T follicular helper cell (primary cell): ENCODE measurements around the gene RBBP8.
"Not testable (repeated sequence)": the region's sequence is repeated elsewhere in the genome, so short reads cannot be mapped to it uniquely, and the experiment has no call there.

Experiments
- DNase-seq: peaks from one replicate; pipeline ENCODE4 v3.0.0-alpha.2; 2020; ENCODE audit warnings: low read depth

Gene RBBP8

DNA sequence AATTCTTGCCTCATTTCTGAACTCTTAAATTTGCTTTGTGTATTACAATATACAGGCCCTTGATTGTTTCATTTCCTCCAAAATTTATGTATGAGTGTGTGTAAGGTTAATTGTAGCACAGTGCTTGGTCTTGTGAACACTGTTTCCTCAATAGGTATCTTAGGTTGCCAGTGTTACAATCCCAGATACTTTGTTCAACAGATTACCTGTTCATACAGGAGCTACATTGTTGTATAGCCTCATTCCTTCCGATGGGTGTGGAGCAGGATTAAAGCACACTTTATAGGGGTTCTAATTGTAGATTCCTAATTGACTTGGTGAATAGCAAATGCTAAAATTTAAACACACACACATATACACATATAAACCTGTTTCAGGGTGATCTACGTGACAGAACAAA is 10.7 kb downstream of the RBBP8 start:
- DNase-seq = no peak

DNA sequence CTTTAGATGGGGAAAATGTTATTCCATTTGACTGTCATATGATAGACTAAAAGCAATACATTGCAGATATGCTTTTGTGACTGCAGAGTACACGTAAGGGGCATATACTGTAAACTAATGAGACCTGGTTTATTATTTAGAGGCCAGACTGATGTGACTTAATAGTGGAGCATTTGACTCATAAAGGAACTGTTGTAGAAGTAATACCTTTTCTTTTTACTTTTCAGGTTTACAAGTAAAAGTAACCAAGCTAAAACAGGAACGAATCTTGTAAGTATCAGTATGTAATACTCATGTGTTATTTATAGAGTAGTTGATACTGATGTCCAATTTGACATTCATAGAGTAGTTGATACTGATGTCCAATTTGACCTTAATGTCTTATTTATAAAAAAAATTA is 13.1 kb downstream of the RBBP8 start:
- no peak for DNase-seq

DNA sequence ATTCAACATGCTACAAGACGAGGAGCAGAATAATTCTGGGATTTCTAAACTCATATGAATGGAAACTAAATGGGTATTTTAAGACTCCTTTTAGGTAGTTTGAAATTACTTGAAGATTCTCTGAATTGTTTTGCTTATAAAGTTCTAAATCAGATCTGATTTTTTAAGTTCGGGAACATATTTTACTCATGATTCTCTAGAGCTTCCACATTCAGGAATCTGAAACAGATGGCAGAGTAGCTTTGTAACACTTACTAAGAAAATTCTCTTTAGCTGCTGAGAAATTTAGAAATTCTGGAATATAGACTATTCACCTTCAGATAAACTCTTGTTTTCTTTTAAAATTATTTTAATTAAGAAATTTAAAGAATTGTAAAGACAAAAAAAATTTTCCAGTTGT is 13.7 kb downstream of the RBBP8 start:
- DNase-seq = no peak

DNA sequence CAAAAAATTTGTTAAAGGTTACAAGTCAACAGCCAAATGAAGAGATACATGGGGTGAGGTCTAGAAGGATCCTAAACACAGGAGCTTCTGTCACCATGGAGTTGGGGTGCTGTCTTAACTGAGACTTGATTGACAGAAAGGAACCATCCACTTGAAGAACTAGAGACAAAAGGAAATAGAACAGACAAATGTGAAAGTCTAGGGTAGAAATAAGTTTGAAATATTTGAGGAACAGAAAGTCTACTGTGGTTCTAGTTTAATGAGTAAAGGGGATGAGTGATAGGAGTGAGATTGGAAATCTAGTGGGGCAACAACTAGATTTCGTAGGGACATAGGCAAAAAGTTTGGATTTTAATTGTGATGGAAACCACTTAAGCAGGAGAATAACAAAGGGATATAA is 18.7 kb downstream of the RBBP8 start:
- DNase-seq = no peak

DNA sequence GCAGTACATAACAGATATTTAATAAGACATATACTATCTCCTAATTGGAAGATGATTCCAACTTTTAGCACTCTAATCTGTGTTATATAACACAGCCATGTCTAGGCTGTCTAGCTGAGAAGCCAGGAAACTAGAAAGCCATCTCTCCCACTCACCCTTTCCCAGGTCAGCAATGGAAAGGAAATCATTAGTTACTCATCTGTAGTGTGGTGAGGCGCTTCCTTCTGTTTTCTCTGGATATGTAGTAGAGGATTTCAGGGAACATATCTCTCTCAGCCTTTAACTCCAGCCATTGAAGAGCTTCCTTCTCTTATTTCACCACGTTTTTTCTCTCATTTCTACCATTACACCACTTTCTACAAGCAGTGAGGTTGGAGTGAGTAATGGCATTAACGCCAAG is 19.4 kb downstream of the RBBP8 start:
- DNase-seq = no peak

DNA sequence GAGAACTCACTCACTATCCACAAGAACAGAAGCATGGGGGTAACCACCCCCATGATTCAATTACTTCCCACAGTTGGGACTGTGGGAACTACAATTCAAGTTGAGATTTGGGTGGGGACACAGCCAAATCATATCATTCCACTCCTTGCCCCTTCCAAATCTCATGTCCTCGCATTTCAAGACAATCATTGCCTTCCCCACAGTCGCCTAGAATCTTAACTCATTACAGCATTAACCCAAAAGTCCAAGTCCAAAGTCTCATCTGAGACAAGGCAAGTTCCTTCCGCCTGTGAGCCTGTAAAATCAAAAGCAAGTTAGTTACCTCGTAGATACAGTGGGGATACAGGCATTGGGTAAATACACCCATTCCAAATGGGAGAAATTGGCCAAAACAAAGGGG is 20.9 kb downstream of the RBBP8 start:
- not testable (repeated sequence) for DNase-seq

DNA sequence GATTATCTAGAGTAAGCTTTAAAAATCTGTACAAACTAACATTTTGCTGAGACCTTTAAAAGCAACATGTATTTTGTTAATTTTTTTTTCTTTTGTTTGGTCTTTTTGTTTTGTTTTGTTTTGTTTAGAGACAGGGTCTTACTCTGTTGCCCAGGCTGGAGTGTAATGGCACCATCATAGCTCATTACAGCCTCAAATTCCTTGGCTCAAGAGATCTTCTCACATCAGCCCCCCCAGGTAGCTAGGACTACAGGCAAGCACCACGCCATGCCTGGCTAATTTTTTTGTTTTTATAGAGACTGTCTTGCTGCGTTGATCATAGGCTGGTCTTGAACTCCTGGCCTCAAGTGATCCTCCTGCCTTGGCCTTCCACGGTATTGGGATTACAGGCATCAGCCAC is 23.1 kb downstream of the RBBP8 start:
- DNase-seq = no peak

DNA sequence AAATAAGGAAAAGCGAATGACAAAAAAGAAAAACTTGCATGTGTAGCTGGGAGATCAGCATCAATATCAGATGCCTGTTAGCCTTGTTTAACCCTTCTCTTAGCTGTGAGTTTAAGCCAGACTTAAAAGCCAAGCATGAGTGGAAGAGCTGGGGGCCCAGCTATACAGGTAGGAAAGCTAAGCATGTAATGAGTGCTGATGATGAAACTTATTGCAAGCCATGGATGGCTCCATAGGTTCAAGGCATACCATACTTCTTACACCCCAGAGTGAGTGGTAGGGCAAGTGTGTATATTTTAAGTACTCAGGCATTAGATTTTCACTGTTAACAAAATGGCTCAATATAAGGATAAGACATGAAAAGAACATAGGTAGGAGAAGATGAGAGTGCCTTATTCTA is 28.0 kb downstream of the RBBP8 start:
- DNase-seq = no peak

DNA sequence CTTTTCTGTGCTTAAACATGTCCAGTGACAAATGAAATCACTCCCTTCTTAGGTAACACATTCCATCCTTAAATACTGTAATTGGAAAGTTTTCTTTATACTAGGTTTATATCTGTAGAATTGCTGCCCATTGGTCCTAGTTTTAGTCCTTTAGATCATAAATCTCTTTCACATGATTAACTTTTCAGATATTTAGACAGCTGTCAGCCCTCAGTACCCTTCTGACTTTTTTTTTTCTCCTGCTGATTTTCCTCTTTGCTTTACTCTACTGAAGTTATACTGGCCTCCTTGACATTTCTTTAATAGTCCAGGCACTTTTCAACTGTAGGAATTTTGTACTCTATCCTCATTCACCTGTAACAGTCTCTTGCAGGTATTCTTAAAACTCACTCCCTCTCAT is 28.9 kb downstream of the RBBP8 start:
- no peak for DNase-seq

DNA sequence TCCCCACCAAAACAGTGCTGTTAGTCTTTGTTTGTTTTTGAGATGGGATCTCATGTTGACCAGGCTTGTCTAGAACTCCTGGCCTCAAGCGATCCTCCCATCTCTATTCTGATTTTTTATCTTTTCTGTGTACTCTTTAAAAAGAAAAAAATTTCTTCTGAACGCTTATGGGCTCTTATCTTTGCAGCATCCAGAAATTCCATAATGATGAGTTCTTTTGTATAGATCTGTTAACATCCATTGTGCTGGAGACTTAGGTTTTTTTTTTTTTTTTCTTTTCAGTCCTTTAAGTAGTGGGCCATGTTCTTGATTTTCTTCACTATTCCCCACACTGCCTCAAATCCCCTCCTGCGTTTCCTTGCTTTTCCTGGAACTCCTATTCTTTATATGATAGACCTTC is 31.0 kb downstream of the RBBP8 start:
- DNase-seq = no peak

DNA sequence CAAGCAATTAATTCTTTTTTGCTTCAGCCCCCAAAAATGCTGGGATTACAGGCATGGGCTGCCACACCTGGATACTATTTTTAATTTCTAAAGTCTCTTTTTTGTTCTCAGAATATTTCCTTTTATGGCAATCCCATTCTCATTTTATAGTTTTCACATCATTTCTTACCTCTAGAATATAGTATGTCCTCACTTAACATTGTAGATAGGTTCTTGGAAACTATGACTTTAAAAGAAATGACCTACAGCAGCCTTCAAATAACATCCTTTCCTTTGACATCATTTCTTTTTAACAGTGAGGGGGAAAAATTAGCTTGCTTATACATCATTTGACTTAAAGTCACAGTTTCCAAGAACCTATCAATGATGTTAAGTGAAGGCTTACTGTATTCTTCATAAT is 31.6 kb downstream of the RBBP8 start:
- no peak for DNase-seq

DNA sequence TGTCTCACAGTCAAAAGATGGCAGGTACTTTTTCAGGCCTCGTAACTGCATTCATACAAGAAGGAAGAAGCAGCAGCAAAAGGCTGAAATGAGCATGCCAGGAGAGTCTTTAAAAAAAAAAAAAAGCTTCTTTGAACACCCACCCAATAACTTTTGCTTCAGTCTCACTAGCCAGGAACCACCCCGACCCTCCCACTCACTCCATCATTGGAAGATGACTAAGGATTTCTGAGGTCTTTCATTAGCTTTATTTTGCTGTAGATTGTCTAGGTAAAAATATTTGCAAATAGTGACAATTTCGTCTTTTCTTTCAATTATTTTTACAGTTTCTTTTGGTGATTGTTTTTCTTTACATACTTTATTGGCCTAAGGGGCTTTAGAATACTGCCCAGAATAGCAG is 37.9 kb downstream of the RBBP8 start:
- no peak for DNase-seq

DNA sequence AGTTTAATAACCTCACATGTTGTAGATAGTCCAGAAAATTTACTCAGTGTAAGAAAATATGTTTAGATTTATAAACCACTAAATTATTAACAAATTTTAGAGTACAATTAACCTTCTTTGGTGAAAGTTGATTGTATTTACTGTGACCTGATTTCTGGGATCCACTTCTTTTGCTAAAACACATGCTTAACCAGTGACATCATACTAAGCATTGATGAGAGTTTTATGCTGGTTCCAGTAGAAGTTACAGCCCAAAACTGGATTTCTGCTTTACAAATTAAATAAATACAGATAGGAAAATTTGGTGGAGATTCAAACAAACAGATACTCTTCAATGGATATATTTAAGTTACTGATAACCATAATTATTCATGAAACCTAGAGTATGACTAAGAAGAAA is 40.9 kb downstream of the RBBP8 start:
- no peak for DNase-seq

DNA sequence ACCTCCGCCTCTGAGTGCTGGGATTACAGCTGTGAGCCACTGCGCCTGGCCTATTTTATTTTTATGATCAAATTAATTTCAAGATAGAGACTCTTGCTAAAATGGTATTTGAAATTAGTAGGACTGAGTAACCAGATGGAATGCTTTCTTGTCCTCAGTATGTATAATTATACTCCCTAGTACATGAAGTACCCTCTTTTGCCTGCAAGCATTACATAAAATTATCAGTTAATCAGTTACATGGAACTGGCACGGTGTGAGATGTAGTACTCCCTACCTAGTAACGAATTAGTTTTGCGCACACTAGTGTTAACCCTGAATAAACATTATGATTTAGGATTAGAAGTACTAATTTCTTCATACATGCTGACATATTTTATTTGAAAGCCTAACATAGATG is 41.6 kb downstream of the RBBP8 start:
- DNase-seq = no peak

DNA sequence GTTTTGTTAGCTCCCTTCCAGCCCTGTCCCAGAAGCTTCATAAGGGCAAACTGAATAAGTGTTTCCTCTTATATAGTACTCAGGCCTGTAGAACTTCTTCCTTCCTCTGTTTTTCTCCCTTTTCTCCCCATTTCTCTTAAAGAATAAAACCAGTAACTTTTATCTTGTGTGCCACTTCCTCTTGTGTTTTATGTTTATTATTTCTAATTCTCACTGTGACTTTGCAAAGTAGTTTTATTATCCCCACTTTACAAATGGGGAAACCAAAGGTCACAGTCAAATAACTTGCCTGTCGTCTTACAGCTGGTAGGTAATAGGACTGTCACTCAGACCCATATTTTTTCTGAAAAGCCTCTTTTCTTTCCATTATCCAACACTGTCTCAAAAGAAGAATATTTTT is 42.4 kb downstream of the RBBP8 start:
- DNase-seq = no peak

DNA sequence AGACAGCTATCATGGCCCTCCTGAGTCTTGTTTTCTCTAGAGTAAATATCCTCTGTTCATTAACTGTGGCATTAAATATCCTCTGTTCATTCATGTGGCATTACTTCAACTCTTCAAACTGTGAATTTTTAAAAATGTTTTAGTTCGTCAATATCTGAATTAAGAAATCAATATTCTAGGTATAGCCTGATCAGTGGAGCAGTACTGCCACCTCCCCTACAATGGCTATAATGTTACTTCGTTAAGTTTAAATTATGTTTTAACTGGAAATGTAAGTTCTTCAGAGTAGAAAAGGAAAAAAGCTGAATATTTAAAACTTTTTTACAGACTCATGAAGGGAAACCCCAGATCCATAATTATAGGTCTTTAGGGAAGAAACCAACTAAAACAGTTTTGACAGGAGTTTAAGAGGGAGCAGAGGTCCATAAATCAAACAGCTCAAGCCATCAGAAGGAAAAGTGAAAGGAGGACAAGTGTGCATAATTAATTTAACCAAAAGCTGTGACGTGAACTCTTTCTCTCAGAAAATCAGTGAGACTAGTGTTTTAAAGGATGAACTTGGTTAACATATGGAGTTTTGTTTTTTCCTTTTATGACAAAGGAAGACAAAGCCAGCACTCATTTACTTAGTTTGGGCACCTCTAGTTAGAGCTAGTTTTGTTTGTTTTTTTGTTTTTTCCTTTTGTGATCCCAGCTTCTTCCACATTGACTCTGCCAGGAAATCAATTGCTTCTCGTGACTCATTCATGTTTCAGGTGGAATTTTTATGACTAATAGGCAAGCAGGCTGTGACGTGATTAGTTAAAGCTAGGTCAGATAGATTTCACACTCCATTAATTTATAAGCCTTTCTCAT is 44.9 kb downstream of the RBBP8 start:
- DNase-seq = no peak

DNA sequence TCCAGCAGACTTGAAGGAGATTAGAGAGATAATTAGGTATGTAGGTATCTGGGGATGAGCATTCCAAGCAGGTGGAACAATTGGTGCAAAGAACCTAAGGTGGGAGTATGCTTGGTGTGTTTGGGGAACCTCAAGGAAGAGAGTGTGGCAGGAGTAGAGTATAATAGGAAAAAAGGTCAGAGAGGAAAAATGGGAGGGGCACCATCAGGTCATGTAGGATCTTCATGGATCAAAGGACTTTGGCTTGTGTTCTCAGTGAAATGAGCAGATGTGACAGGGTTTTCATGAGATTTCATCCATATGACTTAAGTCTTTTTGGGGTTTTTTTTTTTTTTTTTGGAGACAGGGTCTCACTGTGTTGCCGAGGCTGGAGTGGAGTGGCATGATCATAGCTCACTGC is 47.3 kb downstream of the RBBP8 start:
- DNase-seq = no peak

DNA sequence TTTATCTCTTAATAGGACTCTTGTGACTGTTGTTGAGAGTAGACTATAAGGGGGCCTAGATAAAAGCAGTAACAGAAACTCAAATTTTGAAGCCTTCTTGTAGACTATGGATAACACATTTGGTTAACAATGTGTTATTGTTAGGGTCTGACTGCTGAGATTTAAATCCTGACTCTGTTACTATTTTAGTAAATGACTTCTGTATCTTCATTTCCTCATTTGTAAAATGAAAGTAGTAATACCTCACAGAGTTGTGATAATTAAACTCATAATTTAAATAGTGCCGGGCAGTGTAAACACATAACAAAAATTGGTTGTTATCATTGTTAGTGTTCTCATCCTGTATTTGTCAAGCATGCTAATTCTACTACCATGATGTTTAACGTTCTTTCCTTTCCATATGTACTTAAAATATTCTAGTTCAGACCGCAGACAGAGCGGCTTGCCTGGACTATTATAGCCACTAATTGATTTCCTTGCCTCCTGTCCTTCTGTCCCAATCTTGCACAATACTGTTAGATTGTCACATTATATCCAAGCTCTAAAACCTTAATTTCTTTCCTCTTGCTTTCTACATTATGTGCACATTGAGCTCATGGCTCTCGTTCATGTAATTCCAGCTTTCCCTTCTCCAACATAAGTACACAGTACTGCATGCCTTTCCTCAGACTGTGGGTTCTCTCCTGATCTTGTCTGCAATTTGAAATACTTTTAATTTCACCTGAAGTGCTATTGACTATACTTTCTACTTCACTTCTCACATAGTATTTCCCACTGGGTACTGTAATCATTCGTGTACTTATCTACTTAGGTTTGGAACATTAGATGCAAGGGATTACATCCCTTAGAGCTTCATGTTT is 48.4 kb downstream of the RBBP8 start:
- no peak for DNase-seq

DNA sequence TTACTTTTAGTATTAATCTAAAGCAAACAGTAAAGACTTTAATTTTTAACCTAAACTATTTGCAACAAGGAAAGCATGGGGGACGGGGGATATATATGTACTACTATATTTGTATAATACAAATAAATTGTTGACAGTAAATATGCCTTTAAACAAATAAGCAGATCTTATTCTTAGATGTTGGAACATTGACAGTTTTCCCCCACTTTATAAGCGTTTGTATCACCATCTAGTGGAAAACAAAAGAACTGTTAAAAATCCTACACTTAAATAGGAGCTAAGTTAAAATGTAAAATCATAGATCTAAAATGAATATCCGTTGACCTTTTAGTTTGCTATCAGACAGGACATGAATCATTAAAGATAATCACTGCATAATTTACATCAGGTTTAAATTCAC is 50.0 kb downstream of the RBBP8 start:
- no peak for DNase-seq

DNA sequence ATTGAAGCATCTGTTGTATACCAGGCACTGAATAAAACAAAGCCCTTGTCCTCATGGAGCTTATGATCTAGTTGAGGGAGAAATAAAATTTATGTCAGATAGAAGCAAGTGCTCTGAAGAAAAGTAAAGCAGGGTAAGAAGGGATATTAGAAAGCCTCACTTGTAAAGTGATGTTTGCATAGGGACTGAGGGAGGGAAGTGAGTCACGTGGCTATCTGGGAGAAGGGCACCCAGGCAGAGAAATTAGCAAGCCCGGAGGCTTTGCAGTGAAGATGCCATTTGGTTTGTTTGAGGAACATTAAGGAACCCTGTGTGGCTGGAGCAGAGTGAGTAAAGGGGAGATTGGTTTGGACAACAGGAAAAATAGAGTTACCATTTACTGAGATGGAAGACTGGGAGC is 52.1 kb downstream of the RBBP8 start:
- DNase-seq = no peak

DNA sequence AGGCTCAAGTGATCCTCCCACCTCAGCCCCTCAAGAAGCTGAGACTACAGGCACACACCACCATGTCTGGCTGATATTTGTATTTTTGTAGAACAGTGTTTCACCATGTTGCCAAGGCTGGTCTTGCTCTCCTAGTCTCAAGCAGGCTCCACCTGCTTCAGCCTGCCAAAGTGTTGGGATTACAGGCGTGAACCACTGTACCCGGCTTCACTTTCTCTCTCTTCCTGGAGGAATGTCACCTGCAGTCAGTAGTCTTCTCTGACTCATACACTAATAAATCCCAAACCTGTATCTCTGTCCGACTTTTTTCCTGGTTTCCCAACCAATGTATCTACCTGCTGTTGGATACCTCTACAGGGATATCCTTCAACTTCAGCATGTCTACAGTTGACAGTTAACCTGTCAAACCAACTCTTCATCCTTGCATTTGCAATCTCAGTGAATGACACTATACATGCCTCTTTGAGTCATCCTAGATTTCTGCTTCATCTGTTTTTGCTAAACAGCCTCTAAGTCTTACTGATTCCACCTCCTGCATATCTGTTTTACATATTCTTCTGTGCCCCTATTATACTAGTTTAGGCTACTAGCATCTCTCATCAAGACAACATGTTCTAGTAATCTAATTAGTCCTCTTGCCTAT is 54.5 kb downstream of the RBBP8 start:
- DNase-seq = no peak

DNA sequence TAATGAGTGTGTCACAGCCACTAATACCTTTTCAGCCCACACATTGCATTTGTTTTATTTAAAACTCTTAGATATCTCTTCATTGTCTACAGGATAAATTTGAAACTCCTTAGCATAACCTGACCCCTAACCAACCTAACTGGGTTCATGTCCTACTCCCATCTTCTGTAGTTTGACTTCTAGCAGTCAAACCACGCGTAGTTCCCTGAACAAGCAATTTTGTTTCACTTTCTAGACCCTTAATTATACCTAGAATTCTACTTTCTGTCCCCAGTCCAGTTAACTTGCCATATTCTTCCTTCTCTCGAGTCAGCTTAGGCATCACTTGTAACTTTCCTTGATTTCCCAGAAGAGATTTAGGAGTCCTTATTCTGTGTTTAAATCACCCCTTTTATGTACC is 55.1 kb downstream of the RBBP8 start:
- DNase-seq = no peak

DNA sequence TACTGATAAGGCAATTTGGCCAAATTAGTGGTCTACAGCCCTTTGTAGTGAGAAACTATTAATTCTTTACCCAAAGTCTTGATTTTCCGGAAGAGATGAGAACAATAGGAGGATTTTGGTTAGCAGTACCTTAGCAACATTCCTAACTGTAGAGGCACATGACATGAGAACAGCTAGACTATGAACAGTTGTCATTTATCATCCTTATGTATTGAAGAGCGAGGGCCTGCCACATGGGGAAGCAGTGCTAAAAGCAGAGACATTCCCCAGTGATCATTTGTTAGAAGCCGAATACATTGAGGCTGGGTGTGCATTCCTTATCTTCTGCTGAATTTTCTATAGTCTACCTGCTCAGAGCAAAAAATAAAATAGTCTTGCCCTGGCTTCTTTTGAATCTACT is 65.2 kb downstream of the RBBP8 start:
- DNase-seq = no peak
